ENCODE results near the gene UBQLN4.

GRCh38 chr1:156102633-156103511 is 49.3 kb upstream of the UBQLN4 start:
- TF ChIP-seq EP300 (conservative IDR thresholded peaks at IDR 0.05; ENCODE audit: poor library complexity, severe bottlenecking) (no peak), CTCF (IDR thresholded peaks at IDR 0.05; ENCODE audit: poor library complexity, severe bottlenecking) (no peak), REST (IDR thresholded peaks at IDR 0.05; ENCODE audit: borderline replicate concordance) (no peak)

Measured in neural cell (in vitro differentiated cells).